GM23248 (cell line): ENCODE data around the gene ZBP1. TPM values are rescaled to one million over a fixed set of nuclear protein-coding genes. Genes with fewer than 3 reads are reported as not detected.

Experiments used
- DNase-seq: peaks from one replicate; pipeline ENCODE4 v3.0.0-alpha.2; 2015
- H2AFZ ChIP-seq: fragments of 200-600 bp; sonication (generic); 2 replicates; pipeline ENCODE4 v1.6.1; 2016; ENCODE audit warnings: antibody characterized with exemption
- H3F3A ChIP-seq: fragments of 200-600 bp; sonication (generic); 2 replicates; pipeline ENCODE4 v1.6.1; 2016; ENCODE audit warnings: mild to moderate bottlenecking, antibody characterized with exemption, mixed run types; ENCODE audit not compliant: insufficient read depth
- H3K27ac ChIP-seq: fragments of 200-600 bp; sonication (generic); 2 replicates; pipeline ENCODE4 v1.5.1; 2016; ENCODE audit warnings: mild to moderate bottlenecking
- H3K27me3 ChIP-seq: fragments of 200-600 bp; sonication (generic); replicated peaks from 2 replicates; pipeline ENCODE4 v1.6.1; 2016; ENCODE audit warnings: mild to moderate bottlenecking; ENCODE audit not compliant: insufficient read depth
- H3K36me3 ChIP-seq: fragments of 200-600 bp; sonication (generic); 2 replicates; pipeline ENCODE4 v1.6.1; 2016; ENCODE audit warnings: low read depth, mild to moderate bottlenecking
- H3K4me1 ChIP-seq: fragments of 200-600 bp; sonication (generic); 2 replicates; pipeline ENCODE4 v1.6.1; 2016; ENCODE audit warnings: mild to moderate bottlenecking; ENCODE audit not compliant: insufficient read depth
- H3K4me2 ChIP-seq: fragments of 200-600 bp; sonication (generic); one replicate; pipeline ENCODE4 v1.6.1; 2016; ENCODE audit warnings: mild to moderate bottlenecking; ENCODE audit not compliant: unreplicated experiment
- H3K4me3 ChIP-seq: fragments of 200-600 bp; sonication (generic); 2 replicates; pipeline ENCODE4 v1.5.1; 2016; ENCODE audit warnings: mild to moderate bottlenecking
- H3K79me2 ChIP-seq: fragments of 200-600 bp; sonication (generic); 2 replicates; pipeline ENCODE4 v1.6.1; 2016; ENCODE audit warnings: mild to moderate bottlenecking; ENCODE audit not compliant: insufficient read depth
- H3K9ac ChIP-seq: fragments of 200-600 bp; sonication (generic); 2 replicates; pipeline ENCODE4 v1.6.1; 2016; ENCODE audit warnings: mild to moderate bottlenecking
- H3K9me2 ChIP-seq: fragments of 200-600 bp; sonication (generic); 2 replicates; pipeline ENCODE4 v1.6.1; 2016; ENCODE audit warnings: mixed run types, mild to moderate bottlenecking, moderate library complexity; ENCODE audit not compliant: insufficient read depth
- H3K9me3 ChIP-seq: fragments of 200-600 bp; sonication (generic); one replicate; pipeline ENCODE4 v1.6.1; 2017; ENCODE audit warnings: low read depth
- H4K20me1 ChIP-seq: fragments of 200-600 bp; sonication (generic); 2 replicates; pipeline ENCODE4 v1.6.0; 2016; ENCODE audit not compliant: insufficient read depth
- EZH2 ChIP-seq: fragments of 200-600 bp; sonication (generic); IDR thresholded peaks from 2 replicates; pipeline ENCODE4 v1.6.1; 2018; ENCODE audit warnings: antibody characterized with exemption, mild to moderate bottlenecking; ENCODE audit not compliant: insufficient read depth, poor library complexity, severe bottlenecking
- EZH2phosphoT487 ChIP-seq: fragments of 200-600 bp; sonication (generic); IDR thresholded peaks from 2 replicates; pipeline ENCODE4 v1.6.1; 2018; ENCODE audit warnings: antibody characterized with exemption, moderate library complexity, mild to moderate bottlenecking, low read depth; ENCODE audit not compliant: insufficient read depth
- WGBS, 2 experiments: methylation state at CpG; one replicate each; pipeline ENCODE4 v1.1.6; 2015 to 2017; ENCODE audit warnings: low lambda C conversion rate in 2 of 2, low coverage in 1 of 2; ENCODE audit errors: missing lambda C conversion rate in 2 of 2; 5-methylcytosine and 5-hydroxymethylcytosine counted together
- in situ Hi-C: fragments of 300-500 bp; cut with MboI; formaldehyde crosslinking; loops from 2 replicates; pipeline ENCODE4 v1.15.0; 2020
- polyA plus RNA-seq: library from polyadenylated mRNA; unstranded; fragments of >200 nt; fragmentation: Nextera tagmentation; extraction: Ambion mirVana; gene quantifications from 2 replicates; pipeline ENCODE4 v1.2.1, GENCODE V29; 2016
- total RNA-seq: library from RNA; depleted of rRNA; stranded (reverse); fragments of >200 nt; shearing (Covaris generic); gene quantifications from 2 replicates; pipeline ENCODE4 v1.2.3, GENCODE V29; 2014

The ZBP1 gene
- total and polyA plus RNA-seq, 2 experiments from 2014 or later: not detected

- Histone ChIP-seq H3K27ac (no peak overlapping the region), H3K4me1 (no peaks in the 10 kb centered on the region), H3K9me3 (no peaks in the 10 kb centered on the region), H3F3A (no peaks in the 10 kb centered on the region), H3K9me2 (no peaks in the 10 kb centered on the region), H3K36me3 (no peaks in the 10 kb centered on the region), H3K9ac (no peak overlapping the region), H3K79me2 (no peaks in the 10 kb centered on the region), H2AFZ (no peak overlapping the region), H3K4me3 (no peak overlapping the region), H4K20me1 (no peaks in the 10 kb centered on the region), H3K27me3 (peaks cover 50% of the 10 kb centered on the region), H3K4me2 (no peak overlapping the region)
- in situ Hi-C loops: no loop called here
- DNase-seq: no peak
- WGBS, 2 experiments: 43 to 57% methylated on average over 8 of the region's 8 CpGs
- TF ChIP-seq EZH2 (no peak), EZH2phosphoT487 (no peak)
Observed at GRCh38 chr20:57559658-57560553, 60.3 kb downstream of the ZBP1 start.

GRCh38 chr20:57559289-57559634 lies 61.0 kb downstream of the ZBP1 start:
- no peaks in the 10 kb centered on the region for H4K20me1 ChIP-seq
- DNase-seq: no peak
- peaks cover 48% of the 10 kb centered on the region for H3K27me3 ChIP-seq
- H3K9me2 ChIP-seq: no peaks in the 10 kb centered on the region
- no peaks in the 10 kb centered on the region for H3K79me2 ChIP-seq
- in situ Hi-C loops: no loop called here
- H3K4me3 ChIP-seq: no peak overlapping the region
- H3F3A ChIP-seq: no peaks in the 10 kb centered on the region
- H2AFZ ChIP-seq: no peak overlapping the region
- no peak overlapping the region for H3K4me2 ChIP-seq
- H3K27ac ChIP-seq: no peak overlapping the region
- no peaks in the 10 kb centered on the region for H3K9me3 ChIP-seq
- WGBS, 2 experiments: 70 to 71% methylated on average over 10 of the region's 10 CpGs
- H3K9ac ChIP-seq: no peak overlapping the region
- TF ChIP-seq EZH2phosphoT487 (no peak), EZH2 (no peak)
- no peaks in the 10 kb centered on the region for H3K4me1 ChIP-seq
- H3K36me3 ChIP-seq: no peaks in the 10 kb centered on the region

GRCh38 chr20:57558614-57559288 lies 61.5 kb downstream of the ZBP1 start:
- Histone ChIP-seq H4K20me1 (no peaks in the 10 kb centered on the region), H3K27ac (no peak overlapping the region), H2AFZ (no peak overlapping the region), H3K4me1 (no peaks in the 10 kb centered on the region), H3K9me3 (no peaks in the 10 kb centered on the region), H3K4me3 (no peak overlapping the region), H3K79me2 (no peaks in the 10 kb centered on the region), H3K9ac (no peak overlapping the region), H3F3A (no peaks in the 10 kb centered on the region), H3K9me2 (no peaks in the 10 kb centered on the region), H3K4me2 (no peak overlapping the region), H3K27me3 (peaks cover 48% of the 10 kb centered on the region), H3K36me3 (no peaks in the 10 kb centered on the region)
- no peak for DNase-seq
- TF ChIP-seq EZH2 (no peak), EZH2phosphoT487 (no peak)
- in situ Hi-C loops: no loop called here
- 47 to 48% methylated on average over 15 of the region's 15 CpGs for WGBS, 2 experiments

GRCh38 chr20:57557926-57558613 lies 62.2 kb downstream of the ZBP1 start:
- H2AFZ ChIP-seq: no peak overlapping the region
- H3K4me1 ChIP-seq: no peaks in the 10 kb centered on the region
- no peak overlapping the region for H3K4me3 ChIP-seq
- no peaks in the 10 kb centered on the region for H4K20me1 ChIP-seq
- no peak for DNase-seq
- no peak for TF ChIP-seq EZH2
- TF ChIP-seq EZH2phosphoT487: no peak
- no peak overlapping the region for H3K9ac ChIP-seq
- H3K36me3 ChIP-seq: no peaks in the 10 kb centered on the region
- peaks cover 53% of the 10 kb centered on the region for H3K27me3 ChIP-seq
- 28 to 31% methylated on average over 9 of the region's 9 CpGs for WGBS, 2 experiments
- H3F3A ChIP-seq: no peaks in the 10 kb centered on the region
- in situ Hi-C loops: no loop called here
- H3K9me3 ChIP-seq: no peaks in the 10 kb centered on the region
- no peaks in the 10 kb centered on the region for H3K9me2 ChIP-seq
- no peak overlapping the region for H3K4me2 ChIP-seq
- H3K27ac ChIP-seq: no peak overlapping the region
- H3K79me2 ChIP-seq: no peaks in the 10 kb centered on the region
